Endodermal cell (in vitro differentiated cells): ENCODE data around the gene ADNP. TPM values are rescaled to one million over a fixed set of nuclear protein-coding genes. Genes with fewer than 3 reads are reported as not detected.

Experiments used
- DNase-seq: peaks from one replicate; pipeline ENCODE4 v3.0.0-alpha.2; 2017
- H3K27ac ChIP-seq: 2 replicates; pipeline ENCODE4 v1.5.1; 2013; ENCODE audit warnings: mild to moderate bottlenecking, low read depth, low read length, moderate library complexity
- H3K27me3 ChIP-seq: 2 replicates; pipeline ENCODE4 v1.6.1; 2013; ENCODE audit warnings: mild to moderate bottlenecking, low read length, moderate library complexity; ENCODE audit not compliant: insufficient read depth, control insufficient read depth, poor library complexity, severe bottlenecking
- H3K36me3 ChIP-seq: 2 replicates; pipeline ENCODE4 v1.7.0; 2013; ENCODE audit warnings: mild to moderate bottlenecking, low read length, moderate library complexity; ENCODE audit not compliant: control insufficient read depth, insufficient read depth
- H3K4me1 ChIP-seq: one replicate; pipeline ENCODE4 v1.7.0; 2013; ENCODE audit warnings: low read length; ENCODE audit not compliant: control insufficient read depth, insufficient read depth
- H3K4me3 ChIP-seq: 2 replicates; pipeline ENCODE4 v1.5.1; 2013; ENCODE audit warnings: mild to moderate bottlenecking, low read length, moderate library complexity
- H3K9ac ChIP-seq: 2 replicates; pipeline ENCODE4 v1.6.1; 2013; ENCODE audit warnings: mild to moderate bottlenecking, low read length, moderate library complexity; ENCODE audit not compliant: poor library complexity, severe bottlenecking; ENCODE audit errors: extremely low read depth
- H3K9me3 ChIP-seq: 2 replicates; pipeline ENCODE4 v1.6.1; 2013; ENCODE audit warnings: mild to moderate bottlenecking, low read length, moderate library complexity; ENCODE audit not compliant: control insufficient read depth
- H3K27ac Mint-ChIP-seq: 2 replicates; pipeline ENCODE4 v1.8.0; 2020; ENCODE audit warnings: mixed read lengths
- H3K27me3 Mint-ChIP-seq: 2 replicates; pipeline ENCODE4 v1.8.0; 2021; ENCODE audit warnings: mild to moderate bottlenecking, mixed read lengths; ENCODE audit not compliant: insufficient read depth
- H3K36me3 Mint-ChIP-seq: 2 replicates; pipeline ENCODE4 v1.8.0; 2020; ENCODE audit warnings: low read depth, mixed read lengths
- H3K4me1 Mint-ChIP-seq: 2 replicates; pipeline ENCODE4 v1.8.0; 2020; ENCODE audit warnings: mixed read lengths
- H3K4me3 Mint-ChIP-seq: 2 replicates; pipeline ENCODE4 v1.8.0; 2020; ENCODE audit warnings: mild to moderate bottlenecking, moderate library complexity, mixed read lengths
- H3K9me3 Mint-ChIP-seq: 2 replicates; pipeline ENCODE4 v1.8.0; 2020; ENCODE audit warnings: mild to moderate bottlenecking, mixed read lengths
- WGBS, 2 experiments: methylation state at CpG; one replicate each; pipeline versions ENCODE4 v1.1.5 to v1.1.7; 2013; ENCODE audit warnings: missing lambda C conversion rate in 2 of 2, mixed read lengths in 1 of 2; ENCODE audit not compliant: insufficient coverage in 1 of 2, insufficient read length in 1 of 2; 5-methylcytosine and 5-hydroxymethylcytosine counted together
- total RNA-seq, 2 donors: library from RNA; stranded (reverse); fragmentation: NEBNext Ultra II Directional in 1 of 2; extraction: Animal tissue kit (Norgen Biotek cat#: 25700) in 1 of 2; gene quantifications; 2 replicates in 1 of 2; 3 replicates in 1 of 2; pipeline ENCODE4 v1.2.1, GENCODE V29; 2021
- TF ChIP-seq, protein P1 (sequence below): fragments of 200-600 bp; sonication (generic); conservative IDR thresholded peaks from 2 replicates; pipeline ENCODE4 v1.5.0; 2021; ENCODE audit warnings: antibody characterized with exemption, mild to moderate bottlenecking

Gene ADNP
- total RNA-seq, 2 donors from 2014 or later = 136 to 152 TPM

DNA sequence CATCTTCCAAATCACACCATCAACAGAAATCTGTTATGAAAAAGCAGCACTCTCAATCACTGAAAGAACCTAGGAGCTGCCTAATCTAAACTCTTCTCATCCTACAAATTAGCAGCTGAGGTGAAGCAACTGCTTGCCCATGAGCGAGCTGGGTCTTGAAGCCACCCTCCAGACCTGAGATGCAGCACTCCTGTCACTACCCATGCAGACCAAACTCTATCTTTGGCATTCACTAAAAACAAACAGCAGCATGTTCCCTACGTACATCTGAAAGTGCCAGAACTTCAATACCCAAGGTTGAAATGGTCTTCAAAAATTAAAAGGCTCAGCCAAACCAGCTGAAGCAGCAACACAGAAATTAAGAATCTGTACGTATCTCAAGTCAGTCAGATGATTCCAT is 14.3 kb downstream of the ADNP start:
- Histone ChIP-seq H3K27me3 (no peaks in the 10 kb centered on the region), H3K9ac (no peak overlapping the region), H3K36me3 (peaks cover 86% of the 10 kb centered on the region), H3K4me1 (peaks cover 21% of the 10 kb centered on the region), H3K27ac (no peak overlapping the region), H3K4me3 (no peak overlapping the region), H3K9me3 (no peaks in the 10 kb centered on the region)
- Mint-ChIP-seq H3K27ac (peak overlapping the region; percentile 7), H3K36me3 (peaks cover 27% of the 10 kb centered on the region), H3K4me1 (peaks cover 60% of the 10 kb centered on the region), H3K27me3 (no peaks in the 10 kb centered on the region), H3K9me3 (no peaks in the 10 kb centered on the region), H3K4me3 (no peak overlapping the region)
- 93 to 95% methylated on average over 3 of the region's 3 CpGs for WGBS, 2 experiments
- TF ChIP-seq, protein P1, sequence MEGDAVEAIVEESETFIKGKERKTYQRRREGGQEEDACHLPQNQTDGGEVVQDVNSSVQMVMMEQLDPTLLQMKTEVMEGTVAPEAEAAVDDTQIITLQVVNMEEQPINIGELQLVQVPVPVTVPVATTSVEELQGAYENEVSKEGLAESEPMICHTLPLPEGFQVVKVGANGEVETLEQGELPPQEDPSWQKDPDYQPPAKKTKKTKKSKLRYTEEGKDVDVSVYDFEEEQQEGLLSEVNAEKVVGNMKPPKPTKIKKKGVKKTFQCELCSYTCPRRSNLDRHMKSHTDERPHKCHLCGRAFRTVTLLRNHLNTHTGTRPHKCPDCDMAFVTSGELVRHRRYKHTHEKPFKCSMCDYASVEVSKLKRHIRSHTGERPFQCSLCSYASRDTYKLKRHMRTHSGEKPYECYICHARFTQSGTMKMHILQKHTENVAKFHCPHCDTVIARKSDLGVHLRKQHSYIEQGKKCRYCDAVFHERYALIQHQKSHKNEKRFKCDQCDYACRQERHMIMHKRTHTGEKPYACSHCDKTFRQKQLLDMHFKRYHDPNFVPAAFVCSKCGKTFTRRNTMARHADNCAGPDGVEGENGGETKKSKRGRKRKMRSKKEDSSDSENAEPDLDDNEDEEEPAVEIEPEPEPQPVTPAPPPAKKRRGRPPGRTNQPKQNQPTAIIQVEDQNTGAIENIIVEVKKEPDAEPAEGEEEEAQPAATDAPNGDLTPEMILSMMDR = no peak
- no peak for DNase-seq

DNA sequence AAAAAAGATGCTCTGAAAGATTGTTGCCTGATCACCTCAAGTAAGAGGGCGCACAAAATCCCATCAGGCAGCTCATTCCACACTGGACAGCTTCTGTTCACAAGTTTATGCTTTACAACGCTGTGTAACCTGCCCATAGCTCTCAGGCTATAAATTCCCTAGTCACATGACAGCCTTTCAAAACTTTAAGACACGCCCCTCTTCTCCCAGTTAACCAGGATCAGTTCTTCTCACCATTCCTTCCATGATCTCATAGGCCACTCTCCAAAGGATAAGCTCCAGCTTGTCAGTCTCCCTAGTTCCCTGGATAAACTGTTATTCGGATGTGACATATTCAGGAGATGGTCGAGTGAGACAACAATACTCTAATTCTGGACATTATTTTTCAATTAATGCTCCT is 15.0 kb downstream of the ADNP start:
- Mint-ChIP-seq H3K27ac (peak overlapping the region; percentile 19), H3K9me3 (no peaks in the 10 kb centered on the region), H3K4me1 (peaks cover 60% of the 10 kb centered on the region), H3K36me3 (peaks cover 34% of the 10 kb centered on the region), H3K27me3 (no peaks in the 10 kb centered on the region), H3K4me3 (no peak overlapping the region)
- no peak for DNase-seq
- H3K27me3 ChIP-seq = no peaks in the 10 kb centered on the region
- TF ChIP-seq, protein P1 = no peak
- WGBS, 2 experiments = 91 to 92% methylated on average over 5 of the region's 5 CpGs
- peaks cover 17% of the 10 kb centered on the region for H3K4me1 ChIP-seq
- no peak overlapping the region for H3K4me3 ChIP-seq
- H3K9me3 ChIP-seq = no peaks in the 10 kb centered on the region
- no peak overlapping the region for H3K9ac ChIP-seq
- no peak overlapping the region for H3K27ac ChIP-seq
- peaks cover 85% of the 10 kb centered on the region for H3K36me3 ChIP-seq

DNA sequence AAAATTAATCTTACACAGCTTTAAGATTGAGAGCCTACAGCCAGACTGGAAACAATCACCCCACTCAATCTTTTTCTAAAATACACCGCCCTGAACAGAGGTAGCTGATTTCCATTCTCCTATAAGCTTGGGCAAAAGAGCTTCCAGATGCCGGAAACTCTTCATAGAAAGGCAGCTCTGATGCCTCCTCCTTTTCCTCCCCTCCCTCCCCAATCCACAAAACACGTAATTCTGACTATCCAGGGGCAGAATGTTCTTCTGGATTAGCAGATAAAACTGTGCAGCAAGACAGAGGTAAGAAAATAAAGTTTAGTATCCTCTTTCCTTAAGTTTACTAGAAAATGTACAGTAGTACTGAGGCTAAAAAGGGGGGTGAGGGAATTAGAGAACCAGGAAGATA is 15.8 kb downstream of the ADNP start:
- no peak overlapping the region for H3K9ac ChIP-seq
- H3K4me1 Mint-ChIP-seq = peaks cover 58% of the 10 kb centered on the region
- peaks cover 40% of the 10 kb centered on the region for H3K36me3 Mint-ChIP-seq
- no peaks in the 10 kb centered on the region for H3K9me3 ChIP-seq
- DNase-seq = no peak
- H3K9me3 Mint-ChIP-seq = no peaks in the 10 kb centered on the region
- no peak overlapping the region for H3K27ac ChIP-seq
- no peaks in the 10 kb centered on the region for H3K27me3 Mint-ChIP-seq
- H3K27me3 ChIP-seq = no peaks in the 10 kb centered on the region
- H3K27ac Mint-ChIP-seq = peak overlapping the region; percentile 40
- WGBS, 2 experiments = 90% methylated on average over 3 of the region's 3 CpGs; no CpG with 5 or more reads in 1 of the 2 experiments
- H3K4me3 Mint-ChIP-seq = no peak overlapping the region
- H3K36me3 ChIP-seq = peaks cover 85% of the 10 kb centered on the region
- TF ChIP-seq, protein P1 = no peak
- no peak overlapping the region for H3K4me3 ChIP-seq
- peaks cover 17% of the 10 kb centered on the region for H3K4me1 ChIP-seq
